Naive thymus-derived CD4-positive, alpha-beta T cell (primary cell): Measurements from ENCODE around the gene WDR48. TPM values are rescaled to one million over a fixed set of nuclear protein-coding genes. Genes with fewer than 3 reads are reported as not detected.
A peak's percentile ranks its signal among the peaks of the same experiment; 100 is the strongest.

Experiments used
- ATAC-seq: fragments of 150-1000 bp; cut with Tn5 transposase; 2 replicates; pipeline ENCODE4 v1.10.0; 2021; ENCODE audit warnings: mild to moderate bottlenecking, moderate library complexity
- CTCF ChIA-PET: fragments of 350-600 bp; sonication (Branson Sonifier 250); formaldehyde crosslinking; loops from one replicate; lab custom pipeline; 2021; ENCODE audit warnings: antibody characterized with exemption; lab: Charles Lee
- POLR2A ChIA-PET: fragments of 350-600 bp; sonication (Branson Sonifier 250); formaldehyde crosslinking; loops from one replicate; lab custom pipeline; 2021; ENCODE audit warnings: antibody characterized with exemption, inconsistent platforms; lab: Charles Lee
- DNase-seq, 9 donors: peaks; one replicate each; pipeline versions ENCODE4 v3.0.0 to v3.0.0-alpha.2; 2020 to 2022; ENCODE audit warnings: mixed read lengths in 1 of 9
- H3K27ac ChIP-seq: one replicate; pipeline ENCODE4 v1.7.0; 2013; ENCODE audit warnings: mild to moderate bottlenecking, low read depth, low read length, moderate library complexity
- H3K27me3 ChIP-seq, 2 donors: one replicate each; pipeline ENCODE4 v1.7.0; 2013; ENCODE audit warnings: low read length in 2 of 2, mild to moderate bottlenecking in 2 of 2, moderate library complexity in 2 of 2; ENCODE audit not compliant: control insufficient read depth in 2 of 2, insufficient read depth in 2 of 2
- H3K36me3 ChIP-seq, 3 experiments: 1 replicate in 2 of 3; 2 replicates in 1 of 3; pipeline ENCODE4 v1.7.0; 2013; ENCODE audit warnings: low read length in 3 of 3, mild to moderate bottlenecking in 3 of 3, moderate library complexity in 1 of 3; ENCODE audit not compliant: insufficient read depth in 3 of 3, control insufficient read depth in 2 of 3
- H3K4me1 ChIP-seq, 2 donors: one replicate each; pipeline ENCODE4 v1.7.0; 2013; ENCODE audit warnings: low read length in 2 of 2, mild to moderate bottlenecking in 2 of 2, moderate library complexity in 1 of 2; ENCODE audit not compliant: control insufficient read depth in 2 of 2, insufficient read depth in 2 of 2
- H3K4me3 ChIP-seq: 2 replicates; pipeline ENCODE4 v1.7.0; 2013; ENCODE audit warnings: mild to moderate bottlenecking, low read length
- H3K9me3 ChIP-seq, 3 experiments: 1 replicate in 2 of 3; 2 replicates in 1 of 3; pipeline ENCODE4 v1.7.0; 2013; ENCODE audit warnings: low read length in 3 of 3; ENCODE audit not compliant: control insufficient read depth in 2 of 3
- H3K27ac Mint-ChIP-seq, 9 donors: one replicate each; pipeline ENCODE4 v1.8.0; 2020 to 2022; ENCODE audit warnings: mixed read lengths in 9 of 9, mild to moderate bottlenecking in 8 of 9, moderate library complexity in 5 of 9, inconsistent platforms in 2 of 9
- H3K27me3 Mint-ChIP-seq, 5 donors: one replicate each; pipeline ENCODE4 v1.8.0; 2021 to 2022; ENCODE audit warnings: mixed read lengths in 5 of 5, mild to moderate bottlenecking in 1 of 5
- H3K36me3 Mint-ChIP-seq, 5 donors: one replicate each; pipeline ENCODE4 v1.8.0; 2020 to 2022; ENCODE audit warnings: mixed read lengths in 5 of 5, mild to moderate bottlenecking in 3 of 5, inconsistent platforms in 1 of 5
- H3K4me1 Mint-ChIP-seq, 7 donors: one replicate each; pipeline ENCODE4 v1.8.0; 2020 to 2022; ENCODE audit warnings: mixed read lengths in 7 of 7, mild to moderate bottlenecking in 3 of 7, inconsistent platforms in 1 of 7
- H3K4me3 Mint-ChIP-seq, 10 donors: one replicate each; pipeline ENCODE4 v1.8.0; 2020 to 2022; ENCODE audit warnings: mild to moderate bottlenecking in 10 of 10, mixed read lengths in 10 of 10, moderate library complexity in 6 of 10, inconsistent platforms in 2 of 10
- H3K9me3 Mint-ChIP-seq, 11 donors: one replicate each; pipeline ENCODE4 v1.8.0; 2020 to 2022; ENCODE audit warnings: mixed read lengths in 11 of 11, mild to moderate bottlenecking in 4 of 11, inconsistent platforms in 1 of 11, moderate library complexity in 1 of 11
- intact Hi-C, 2 donors: fragments of 100-400 bp; cut with micrococcal nuclease; formaldehyde crosslinking; loops; one replicate each; pipeline ENCODE4 v1.15.1; 2023
- polyA plus RNA-seq, 2 donors: library from polyadenylated mRNA; unstranded; fragments of 300-500 nt; fragmentation: Illumina TruSeq; gene quantifications; one replicate each; pipeline ENCODE4 v1.2.3, GENCODE V29; 2021
- total RNA-seq, 6 experiments: library from RNA in 5 of 6; stranded (reverse) in 5 of 6; gene quantifications; 1 replicate in 5 of 6; 2 replicates in 1 of 6; pipeline ENCODE4 v1.2.3 and lab custom pipeline; 2021 to 2026

Gene WDR48
- 10 to 100 TPM; 46.7 to 97.7 (median 68.0) TPM for total RNA-seq
- 10 to 100 TPM; 37.5 to 46.6 TPM for polyA plus RNA-seq
- 101 reads per million, percentile 85 among the genes with 10 or more reads in this experiment for total RNA-seq (lab: John Stamatoyannopoulos, UW)

DNA sequence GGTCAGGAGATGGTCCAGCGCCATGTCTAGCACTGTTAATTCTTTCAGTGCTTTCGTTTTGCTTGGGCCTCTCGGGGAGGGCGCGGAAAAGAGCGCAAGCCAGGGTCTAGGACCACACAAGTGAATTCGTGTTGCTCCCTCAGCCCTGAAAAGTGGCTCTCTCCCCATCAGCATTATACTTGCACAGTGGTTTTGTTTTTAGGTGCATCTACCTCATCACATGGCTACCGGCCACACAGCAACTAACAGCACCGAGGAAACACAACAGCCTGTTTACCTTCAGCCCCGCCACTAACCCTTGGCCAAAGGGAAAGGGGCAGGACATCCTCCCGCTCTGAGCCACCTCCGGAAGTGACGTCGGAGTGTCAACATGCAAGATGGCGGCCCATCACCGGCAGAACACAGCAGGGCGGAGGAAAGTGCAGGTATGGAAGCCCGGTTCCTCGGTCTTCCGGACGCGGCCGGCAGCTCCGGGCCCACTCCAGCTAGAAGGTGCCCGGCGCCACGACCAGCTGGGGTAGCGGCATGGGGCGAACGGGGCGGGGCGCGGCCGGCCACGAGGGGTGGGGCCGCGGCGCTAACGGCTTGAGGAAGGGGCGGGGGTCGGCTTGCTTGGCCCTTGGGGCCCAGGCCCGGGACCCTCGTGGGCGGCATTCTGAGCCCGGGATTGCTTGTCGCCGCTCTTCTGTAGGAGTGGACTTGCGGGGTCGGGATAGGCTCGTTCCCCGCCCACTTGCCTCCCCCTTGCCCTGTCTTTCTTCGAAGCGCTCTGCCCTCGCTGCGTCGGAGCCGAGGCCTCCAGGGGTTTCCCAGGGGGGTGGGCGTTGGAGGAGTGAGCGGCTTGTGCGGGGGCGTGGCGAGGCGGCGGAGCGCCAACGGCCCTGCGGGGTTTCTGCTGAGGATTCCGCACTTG lies at the start of gene WDR48, which contains the start of gene SCN11A:
Gene WDR48 (plus strand): TSS at position 368 of the 913 bp plus-strand sequence. CDS start 10 bp downstream, at position 378.
Gene SCN11A (minus strand): TSS at position 296 of the 913 bp plus-strand sequence. CDS start 101,582 bp downstream, outside the sequence.
- intact Hi-C loops, result loop anchor here (1.0 to 10.0 kb wide), 15 partner anchors 21 to 1473 kb away; partner anchors contain the start of genes ACAA1 (in 2 of the 2), GORASP1 (in 2 of the 2), OXSR1 (in 2 of the 2) and RPSA (in 2 of the 2)
- H3K4me3 Mint-ChIP-seq, result peak within 1 kb of the TSS; percentile 91 to 99 (median 99)
- no peaks in the 10 kb centered on the region for H3K27me3 Mint-ChIP-seq
- ChIA-PET POLR2A (interaction anchor here (0.6 to 1.1 kb wide), 3 partner anchors 36 to 355 kb away, joined by 3 read pairs; partner anchors contain the start of gene RPSA), CTCF (no interaction called here)
- peaks cover 0 to 9% (median 3%) of the 10 kb centered on the region in 5 donors for H3K36me3 Mint-ChIP-seq
- H3K9me3 Mint-ChIP-seq, result no peaks in the 10 kb centered on the region
- peaks cover 0 to 4% (median 0%) of the 10 kb centered on the region in 3 experiments for H3K36me3 ChIP-seq
- H3K4me1 Mint-ChIP-seq, result peaks cover 32 to 81% (median 77%) of the 10 kb centered on the region in 7 donors
- DNase-seq (peak; percentile 78 to 95 (median 90)), ATAC-seq (peak; percentile 93)
- H3K4me1 ChIP-seq, result peaks cover 7 to 16% of the 10 kb centered on the region in 2 donors
- no peaks in the 10 kb centered on the region for H3K9me3 ChIP-seq
- H3K27ac Mint-ChIP-seq, result peak within 1 kb of the TSS; percentile 95 to 100 (median 99)
- H3K4me3 ChIP-seq, result peak within 1 kb of the TSS; percentile 80
- H3K27me3 ChIP-seq, result no peaks in the 10 kb centered on the region
- H3K27ac ChIP-seq, result peak within 1 kb of the TSS; percentile 98

DNA sequence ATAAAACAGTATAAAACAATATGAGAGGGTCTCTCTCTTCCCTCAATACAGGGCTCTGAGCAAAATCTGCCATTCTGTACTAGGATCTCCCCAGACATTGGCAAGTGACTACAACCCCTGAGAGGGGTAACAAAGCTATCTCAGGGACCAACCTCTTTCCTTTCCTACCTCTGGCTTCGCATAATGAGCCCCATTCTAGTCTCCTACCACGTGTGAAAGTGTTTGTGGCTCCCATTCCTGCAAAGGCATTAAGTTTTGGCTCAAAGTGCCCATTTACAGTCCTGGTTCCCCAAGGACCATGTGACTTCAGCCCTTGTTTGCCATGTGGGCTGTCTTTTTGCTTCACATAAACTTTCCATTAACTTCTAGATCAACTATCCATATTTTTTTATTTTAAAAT lies 46.5 kb upstream of the WDR48 start:
- H3K36me3 Mint-ChIP-seq, result no peaks in the 10 kb centered on the region
- Histone ChIP-seq H3K27ac (no peak overlapping the region), H3K4me3 (no peak overlapping the region), H3K4me1 (no peaks in the 10 kb centered on the region), H3K36me3 (no peaks in the 10 kb centered on the region), H3K27me3 (no peaks in the 10 kb centered on the region), H3K9me3 (no peaks in the 10 kb centered on the region)
- H3K4me1 Mint-ChIP-seq, result peaks cover 0 to 1% (median 0%) of the 10 kb centered on the region in 7 donors
- no peak overlapping the region for H3K4me3 Mint-ChIP-seq
- intact Hi-C loops, result no loop called here
- DNase-seq, result no peak
- POLR2A ChIA-PET, result no interaction called here
- H3K9me3 Mint-ChIP-seq, result peaks cover 0 to 4% (median 0%) of the 10 kb centered on the region in 11 donors
- no peak overlapping the region for H3K27ac Mint-ChIP-seq
- peaks cover 10 to 28% (median 16%) of the 10 kb centered on the region in 5 donors for H3K27me3 Mint-ChIP-seq
- CTCF ChIA-PET, result no interaction called here
- ATAC-seq, result no peak

DNA sequence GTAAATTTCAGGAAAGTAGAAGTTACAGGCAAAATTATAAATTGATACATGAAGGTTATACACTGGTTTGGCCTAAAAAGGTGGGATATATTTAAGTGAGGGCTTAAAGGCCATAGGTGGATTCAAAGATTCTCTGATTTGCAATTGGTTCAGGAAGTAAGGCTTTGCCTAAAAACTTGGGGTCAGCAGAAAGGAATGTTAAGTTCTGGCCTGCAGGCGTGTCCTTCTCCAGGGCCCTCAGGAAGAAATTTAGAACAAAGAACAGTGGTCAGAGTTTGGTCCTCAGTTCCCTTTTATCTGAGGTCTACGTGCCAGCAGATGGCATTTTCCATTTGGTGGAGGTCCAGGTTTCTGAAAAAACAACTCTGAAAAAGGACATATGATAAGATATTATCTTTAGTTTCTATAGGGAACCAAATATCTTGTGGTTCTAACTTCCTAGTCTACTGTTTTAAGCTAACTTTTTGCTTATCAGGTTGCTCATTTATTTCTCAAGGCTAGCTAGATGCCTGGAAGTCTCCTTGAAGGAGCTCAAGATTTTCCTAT lies 40.6 kb upstream of the WDR48 start:
- Histone ChIP-seq H3K4me1 (no peaks in the 10 kb centered on the region), H3K9me3 (no peaks in the 10 kb centered on the region), H3K27ac (no peak overlapping the region), H3K4me3 (no peak overlapping the region), H3K36me3 (no peaks in the 10 kb centered on the region), H3K27me3 (no peaks in the 10 kb centered on the region)
- CTCF ChIA-PET, result no interaction called here
- intact Hi-C loops, result no loop called here
- Mint-ChIP-seq H3K4me1 (no peaks in the 10 kb centered on the region), H3K27ac (no peak overlapping the region), H3K36me3 (no peaks in the 10 kb centered on the region), H3K27me3 (peaks cover 21 to 47% (median 27%) of the 10 kb centered on the region in 5 donors), H3K4me3 (no peak overlapping the region), H3K9me3 (peaks cover 0 to 4% (median 0%) of the 10 kb centered on the region in 11 donors)
- DNase-seq, result no peak
- no peak for ATAC-seq
- POLR2A ChIA-PET, result no interaction called here

DNA sequence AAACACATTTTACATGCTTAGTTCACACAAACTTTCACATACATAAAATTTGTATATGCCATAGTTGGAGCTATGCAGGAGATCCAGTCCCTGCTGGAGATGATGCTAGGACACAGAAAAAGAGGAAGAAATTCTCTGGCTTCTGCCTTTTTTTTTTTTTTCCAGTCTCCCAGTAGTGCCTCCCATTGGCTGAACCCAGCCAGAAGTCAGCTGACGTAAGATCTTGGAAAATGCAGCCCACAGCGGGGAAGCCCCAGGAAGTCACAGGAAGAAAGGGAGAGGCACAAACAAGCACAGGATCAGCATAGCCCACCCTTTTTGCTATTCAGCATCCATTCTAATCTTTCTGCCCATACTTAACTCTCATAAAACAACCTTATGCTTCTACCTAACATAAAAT lies 38.5 kb upstream of the WDR48 start:
- Mint-ChIP-seq H3K9me3 (peaks cover 0 to 4% (median 0%) of the 10 kb centered on the region in 11 donors), H3K4me3 (no peak overlapping the region), H3K27ac (no peak overlapping the region), H3K4me1 (peaks cover 0 to 3% (median 0%) of the 10 kb centered on the region in 7 donors), H3K36me3 (peaks cover 0 to 3% (median 0%) of the 10 kb centered on the region in 5 donors), H3K27me3 (peaks cover 11 to 36% (median 22%) of the 10 kb centered on the region in 5 donors)
- intact Hi-C loops, result no loop called here
- H3K36me3 ChIP-seq, result no peaks in the 10 kb centered on the region
- H3K27ac ChIP-seq, result no peak overlapping the region
- ChIA-PET POLR2A (no interaction called here), CTCF (no interaction called here)
- no peaks in the 10 kb centered on the region for H3K27me3 ChIP-seq
- no peak for ATAC-seq
- no peaks in the 10 kb centered on the region for H3K4me1 ChIP-seq
- no peak for DNase-seq
- H3K9me3 ChIP-seq, result no peaks in the 10 kb centered on the region
- no peak overlapping the region for H3K4me3 ChIP-seq

DNA sequence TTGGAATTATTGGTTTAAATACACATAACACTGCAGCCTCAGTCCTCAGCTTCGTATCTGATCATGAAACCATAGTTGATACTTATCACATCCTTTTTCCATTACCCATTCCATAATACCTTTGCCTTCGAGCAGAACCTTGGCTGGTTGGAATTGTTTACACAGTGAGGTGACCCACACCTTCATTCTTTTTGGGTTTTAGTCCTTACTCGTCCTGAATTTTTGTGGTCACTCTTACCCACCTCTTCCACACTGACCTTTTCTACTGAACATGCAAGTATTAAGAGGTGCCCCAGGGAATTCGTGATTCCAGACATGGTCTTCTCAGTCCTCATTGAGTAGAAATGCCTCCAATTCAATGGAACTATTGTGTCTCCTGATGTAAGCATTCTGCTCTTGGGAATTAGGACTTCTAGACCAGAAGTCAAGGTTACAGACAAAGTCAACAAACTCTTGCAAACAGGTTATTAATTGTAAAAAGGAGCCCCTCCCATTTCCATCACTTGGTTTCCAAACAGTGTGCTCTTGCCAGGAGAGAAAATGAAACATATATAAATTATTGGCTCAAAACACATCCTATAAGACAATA lies 37.8 kb upstream of the WDR48 start:
- no peak overlapping the region for H3K27ac ChIP-seq
- no peaks in the 10 kb centered on the region for H3K36me3 ChIP-seq
- Mint-ChIP-seq H3K4me3 (no peak overlapping the region), H3K27ac (no peak overlapping the region), H3K4me1 (peaks cover 0 to 3% (median 0%) of the 10 kb centered on the region in 7 donors), H3K27me3 (peaks cover 11 to 39% (median 21%) of the 10 kb centered on the region in 5 donors), H3K36me3 (peaks cover 0 to 4% (median 0%) of the 10 kb centered on the region in 5 donors), H3K9me3 (peaks cover 0 to 4% (median 0%) of the 10 kb centered on the region in 11 donors)
- no peak overlapping the region for H3K4me3 ChIP-seq
- no peaks in the 10 kb centered on the region for H3K9me3 ChIP-seq
- POLR2A ChIA-PET, result no interaction called here
- H3K27me3 ChIP-seq, result no peaks in the 10 kb centered on the region
- H3K4me1 ChIP-seq, result no peaks in the 10 kb centered on the region
- ATAC-seq (no peak), DNase-seq (no peak)
- intact Hi-C loops, result no loop called here
- CTCF ChIA-PET, result no interaction called here

DNA sequence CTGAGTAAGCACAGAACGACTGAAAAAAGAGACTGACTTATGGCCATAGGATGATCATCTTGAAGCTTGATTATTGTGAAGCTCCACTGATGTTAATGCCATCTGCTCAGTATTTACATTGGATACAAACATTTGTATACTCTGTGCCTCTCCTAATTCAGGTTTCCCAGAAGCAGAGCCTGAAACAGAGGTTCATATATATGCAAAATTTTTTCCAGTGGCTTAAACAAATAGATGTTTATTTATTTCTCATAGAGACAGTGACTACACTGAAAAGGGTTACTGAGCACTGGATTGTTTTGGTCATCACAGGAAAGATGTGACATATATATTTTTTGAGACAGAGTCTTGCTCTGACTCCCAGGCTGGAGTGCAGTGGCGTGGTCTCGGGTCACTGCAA lies 36.4 kb upstream of the WDR48 start:
- peaks cover 11 to 45% (median 22%) of the 10 kb centered on the region in 5 donors for H3K27me3 Mint-ChIP-seq
- peaks cover 0 to 4% (median 0%) of the 10 kb centered on the region in 11 donors for H3K9me3 Mint-ChIP-seq
- no peak overlapping the region for H3K4me3 Mint-ChIP-seq
- intact Hi-C loops, result no loop called here
- H3K4me1 ChIP-seq, result no peaks in the 10 kb centered on the region
- H3K36me3 ChIP-seq, result no peaks in the 10 kb centered on the region
- POLR2A ChIA-PET, result no interaction called here
- H3K4me3 ChIP-seq, result no peak overlapping the region
- no peaks in the 10 kb centered on the region for H3K27me3 ChIP-seq
- no peaks in the 10 kb centered on the region for H3K9me3 ChIP-seq
- ATAC-seq (no peak), DNase-seq (no peak)
- peaks cover 0 to 4% (median 0%) of the 10 kb centered on the region in 5 donors for H3K36me3 Mint-ChIP-seq
- no peak overlapping the region for H3K27ac Mint-ChIP-seq
- no peak overlapping the region for H3K27ac ChIP-seq
- peaks cover 0 to 3% (median 0%) of the 10 kb centered on the region in 7 donors for H3K4me1 Mint-ChIP-seq
- CTCF ChIA-PET, result no interaction called here
